HepG2 (cell line): Measurements from ENCODE around the gene VCL. TPM values are rescaled to one million over a fixed set of nuclear protein-coding genes. Genes with fewer than 3 reads are reported as not detected.

Source experiments
- ATAC-seq: fragments of 200-7000 bp; cut with Tn5 transposase; 3 replicates; pipeline ENCODE4 v1.9.1; 2020; ENCODE audit warnings: mild to moderate bottlenecking, moderate library complexity
- BruUV-seq: library from RNA; stranded (reverse); fragments of 400-500 nt; replicated peaks from 2 replicates; lab custom pipeline; 2021; lab: Mats Ljungman, UMichigan
- CTCF ChIA-PET: fragments of 300-600 bp; formaldehyde crosslinking; extraction: SDS; loops from one replicate; lab custom pipeline; 2021; ENCODE audit warnings: low total read pairs, inconsistent platforms, low intra/inter-chr PET ratio; lab: Yijun Ruan, JAX
- POLR2A ChIA-PET: fragments of 350-600 bp; sonication (Branson Sonifier 250); formaldehyde crosslinking; loops from one replicate; lab custom pipeline; 2020; ENCODE audit warnings: antibody characterized with exemption, inconsistent platforms; lab: Yijun Ruan, JAX
- DNase-seq: peaks from one replicate; pipeline ENCODE4 v3.0.0-alpha.2; 2015; ENCODE audit warnings: low spot score
- FAIRE-seq: peaks from 3 replicates; lab custom pipeline; 2011; peaks lifted over from hg19 to GRCh38; lab: Jason Lieb, UNC
- H2AFZ ChIP-seq: one replicate; pipeline ENCODE4 v1.6.1; 2011; ENCODE audit warnings: low read length, inconsistent platforms
- H3K27ac ChIP-seq: fragments of 300-600 bp; 3 replicates; pipeline ENCODE4 v1.8.0; 2011; ENCODE audit warnings: mixed run types, mild to moderate bottlenecking, mixed read lengths, low read length, inconsistent platforms; ENCODE audit not compliant: insufficient read depth; ENCODE audit errors: extremely low read length
- H3K27me3 ChIP-seq, 2 experiments: fragments of 200-600 bp in 1 of 2; 2 replicates in 1 of 2; 3 replicates in 1 of 2; pipeline versions ENCODE4 v1.6.0 to v1.8.0; 2011; ENCODE audit warnings: low read length in 2 of 2, mild to moderate bottlenecking in 2 of 2, moderate library complexity in 2 of 2, inconsistent platforms in 1 of 2; ENCODE audit not compliant: insufficient read depth in 2 of 2, control insufficient read depth in 1 of 2
- H3K36me3 ChIP-seq, 2 experiments: fragments of 200-600 bp in 1 of 2; replicated peaks in 1 of 2; 2 replicates in 1 of 2; 3 replicates in 1 of 2; pipeline versions ENCODE4 v1.5.1 to v1.8.0; 2011; ENCODE audit warnings: low read length in 2 of 2, inconsistent platforms in 1 of 2; ENCODE audit not compliant: insufficient read depth in 2 of 2, control insufficient read depth in 1 of 2
- H3K4me1 ChIP-seq: 2 replicates; pipeline ENCODE4 v1.5.1; 2012; ENCODE audit warnings: low read length, inconsistent platforms; ENCODE audit not compliant: insufficient read depth
- H3K4me2 ChIP-seq: 2 replicates; pipeline ENCODE4 v1.6.0; 2011; ENCODE audit warnings: low read depth, low read length, inconsistent platforms
- H3K4me3 ChIP-seq, 3 experiments: fragments of 200-600 bp in 1 of 3; sonication (generic), shearing (Covaris generic) in 1 of 3; replicated peaks in 1 of 3; 2 replicates each; pipeline ENCODE4 v1.5.1; 2011 to 2016; ENCODE audit warnings: low read length in 3 of 3, inconsistent platforms in 2 of 3, low read depth in 2 of 3, mild to moderate bottlenecking in 2 of 3, control low read depth in 1 of 3, mixed read lengths in 1 of 3; ENCODE audit not compliant: insufficient read depth in 1 of 3
- H3K79me2 ChIP-seq: one replicate; pipeline ENCODE4 v1.6.1; 2011; ENCODE audit warnings: low read length, inconsistent platforms; ENCODE audit not compliant: insufficient read depth
- H3K9ac ChIP-seq: 2 replicates; pipeline ENCODE4 v1.6.0; 2011; ENCODE audit warnings: mild to moderate bottlenecking, low read depth, low read length, inconsistent platforms; ENCODE audit not compliant: insufficient read depth
- H3K9me3 ChIP-seq: 2 replicates; pipeline ENCODE4 v1.5.1; 2012; ENCODE audit warnings: mild to moderate bottlenecking, low read length
- H4K20me1 ChIP-seq: 2 replicates; pipeline ENCODE4 v1.6.0; 2011; ENCODE audit warnings: inconsistent platforms, mild to moderate bottlenecking, low read length, moderate library complexity; ENCODE audit not compliant: insufficient read depth
- KMT2A ChIP-seq: sonication (generic); formaldehyde crosslinking; IDR thresholded peaks from 2 replicates; pipeline ENCODE4 v1.4.0; 2020; ENCODE audit warnings: missing genetic modification reagents
- KMT2B ChIP-seq: IDR thresholded peaks from 2 replicates; pipeline ENCODE4 v1.6.1; 2016; ENCODE audit warnings: missing genetic modification reagents, missing compliant biosample characterization
- ZC3H4 ChIP-seq: sonication (generic); formaldehyde crosslinking; IDR thresholded peaks from 2 replicates; pipeline ENCODE4 v1.4.0; 2020; ENCODE audit warnings: missing genetic modification reagents, borderline replicate concordance
- ZNF121 ChIP-seq: sonication (generic); formaldehyde crosslinking; IDR thresholded peaks from 2 replicates; pipeline ENCODE4 v1.5.0; 2020; ENCODE audit warnings: mild to moderate bottlenecking, missing genetic modification reagents
- ZNF782 ChIP-seq: sonication (generic); formaldehyde crosslinking; IDR thresholded peaks from 2 replicates; pipeline ENCODE4 v1.4.0; 2020; ENCODE audit warnings: missing genetic modification reagents, mild to moderate bottlenecking, borderline replicate concordance
- WGBS: methylation state at CpG from one replicate; pipeline ENCODE4 v1.1.6; 2017; ENCODE audit warnings: low lambda C conversion rate; 5-methylcytosine and 5-hydroxymethylcytosine counted together
- in situ Hi-C: cut with HindIII; loops from 2 replicates; pipeline ENCODE4 v1.10.0; 2017; ENCODE audit warnings: low pct_unique_long_range_greater_than_20kb; ENCODE audit not compliant: extremely low pct_ligation_motif_present
- intact Hi-C: fragments of 100-400 bp; cut with micrococcal nuclease; formaldehyde crosslinking; loops from one replicate; pipeline ENCODE4 v1.10.0; 2022; ENCODE audit not compliant: unreplicated experiment
- polyA plus RNA-seq, 8 experiments: library from polyadenylated mRNA; depleted of rRNA in 3 of 8; stranded (reverse) in 7 of 8; unstranded in 1 of 8; fragments of >200 nt; fragmentation: Illumina TruSeq in 4 of 8; extraction: Trizol in 4 of 8; gene quantifications; 2 replicates each; pipeline versions ENCODE4 v1.2.1 to v1.2.3, GENCODE V29; 2011 to 2016; ENCODE audit warnings: low read depth in 4 of 8, missing spikeins in 1 of 8, mixed read lengths in 1 of 8; ENCODE audit not compliant: insufficient read depth in 1 of 8
- total RNA-seq, 5 experiments: library from RNA; depleted of rRNA; stranded (reverse); fragments of >200 nt; fragmentation: Illumina TruSeq; extraction: Trizol; gene quantifications; 2 replicates each; pipeline ENCODE4 v1.2.3, GENCODE V29; 2016; ENCODE audit warnings: low read depth in 1 of 5
- TF ChIP-seq, protein P1 (sequence below): IDR thresholded peaks from 2 replicates; pipeline ENCODE4 v1.6.1; 2012; ENCODE audit warnings: low read depth, low read length, improper control_type of control experiment
- TF ChIP-seq, protein P2 (sequence below): IDR thresholded peaks from 2 replicates; pipeline ENCODE4 v1.6.1; 2016; ENCODE audit warnings: missing genetic modification reagents, missing compliant biosample characterization
- TF ChIP-seq, protein P3 (sequence below): sonication (generic); formaldehyde crosslinking; IDR thresholded peaks from 2 replicates; pipeline ENCODE4 v1.8.1; 2023; ENCODE audit warnings: mild to moderate bottlenecking, moderate library complexity, missing genetic modification reagents
- TF ChIP-seq, protein P4 (sequence below): sonication (generic); formaldehyde crosslinking; IDR thresholded peaks from 2 replicates; pipeline ENCODE4 v1.4.0; 2020; ENCODE audit warnings: missing genetic modification reagents

Gene VCL
- total and polyA plus RNA-seq, 2 of the 13 experiments (the other 11 are each of a cell fraction or from before 2014, with no cell fraction given), result 17.3 to 26.9 TPM

DNA sequence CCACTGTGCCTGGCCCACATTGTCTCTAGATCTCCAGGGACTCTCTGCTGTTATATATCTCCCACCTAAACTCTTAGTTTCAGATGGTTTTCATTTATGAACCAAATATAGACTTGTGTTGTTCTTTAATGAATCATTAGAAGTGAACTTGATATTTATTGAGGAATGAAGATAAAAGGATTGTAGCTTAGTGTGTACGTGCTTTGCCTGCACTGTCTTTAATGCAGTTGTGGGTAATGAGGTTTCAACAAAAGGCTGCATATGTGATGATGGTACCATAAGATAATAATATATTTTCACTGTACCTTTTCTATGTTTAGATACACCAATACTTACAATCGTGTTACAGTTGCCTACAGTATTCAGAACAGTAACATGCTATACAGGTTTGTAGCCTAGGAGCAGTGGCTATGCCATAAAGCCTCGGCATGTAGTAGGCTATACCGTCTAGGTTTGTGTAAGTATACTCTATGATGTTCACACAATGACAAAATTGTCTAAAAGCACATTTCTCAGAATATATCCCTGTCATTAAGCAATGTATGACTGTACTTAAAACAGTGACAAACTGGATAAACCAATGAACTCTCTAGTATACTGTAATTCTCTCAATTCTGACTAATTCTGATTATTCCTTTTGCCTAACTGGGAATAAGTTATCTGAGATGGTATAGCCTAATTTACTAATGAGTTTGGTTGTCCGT, 25.2 kb downstream of the VCL start:
- Histone ChIP-seq H3K4me1 (peaks cover 7% of the 10 kb centered on the region), H4K20me1 (no peaks in the 10 kb centered on the region), H3K36me3 (no peaks in the 10 kb centered on the region; a peak in 1 of 5 replicates), H3K9me3 (no peaks in the 10 kb centered on the region), H3K9ac (no peak overlapping the region), H3K4me2 (no peak overlapping the region)
- FAIRE-seq, result no peak
- no TSS peak for BruUV-seq
- no peak for DNase-seq
- intact Hi-C loops, result no loop called here
- ATAC-seq, result no peak
- 60% methylated on average over 5 of the region's 5 CpGs for whole genome bisulfite sequencing
- TF ChIP-seq, protein P1, sequence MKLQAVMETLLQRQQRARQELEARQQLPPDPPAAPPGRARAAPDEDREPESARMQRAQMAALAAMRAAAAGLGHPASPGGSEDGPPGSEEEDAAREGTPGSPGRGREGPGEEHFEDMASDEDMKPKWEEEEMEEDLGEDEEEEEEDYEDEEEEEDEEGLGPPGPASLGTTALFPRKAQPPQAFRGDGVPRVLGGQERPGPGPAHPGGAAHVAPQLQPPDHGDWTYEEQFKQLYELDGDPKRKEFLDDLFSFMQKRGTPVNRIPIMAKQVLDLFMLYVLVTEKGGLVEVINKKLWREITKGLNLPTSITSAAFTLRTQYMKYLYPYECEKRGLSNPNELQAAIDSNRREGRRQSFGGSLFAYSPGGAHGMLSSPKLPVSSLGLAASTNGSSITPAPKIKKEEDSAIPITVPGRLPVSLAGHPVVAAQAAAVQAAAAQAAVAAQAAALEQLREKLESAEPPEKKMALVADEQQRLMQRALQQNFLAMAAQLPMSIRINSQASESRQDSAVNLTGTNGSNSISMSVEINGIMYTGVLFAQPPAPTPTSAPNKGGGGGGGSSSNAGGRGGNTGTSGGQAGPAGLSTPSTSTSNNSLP, result no peak
- TF ChIP-seq, all 625 proteins: peak for 0
- H2AFZ ChIP-seq, result no peak overlapping the region
- in situ Hi-C loops, result no loop called here
- no peaks in the 10 kb centered on the region for H3K79me2 ChIP-seq
- ChIA-PET CTCF (no interaction called here), POLR2A (no interaction called here)
- no peak overlapping the region for H3K4me3 ChIP-seq
- H3K27me3 ChIP-seq, result no peaks in the 10 kb centered on the region
- no peak overlapping the region for H3K27ac ChIP-seq

DNA sequence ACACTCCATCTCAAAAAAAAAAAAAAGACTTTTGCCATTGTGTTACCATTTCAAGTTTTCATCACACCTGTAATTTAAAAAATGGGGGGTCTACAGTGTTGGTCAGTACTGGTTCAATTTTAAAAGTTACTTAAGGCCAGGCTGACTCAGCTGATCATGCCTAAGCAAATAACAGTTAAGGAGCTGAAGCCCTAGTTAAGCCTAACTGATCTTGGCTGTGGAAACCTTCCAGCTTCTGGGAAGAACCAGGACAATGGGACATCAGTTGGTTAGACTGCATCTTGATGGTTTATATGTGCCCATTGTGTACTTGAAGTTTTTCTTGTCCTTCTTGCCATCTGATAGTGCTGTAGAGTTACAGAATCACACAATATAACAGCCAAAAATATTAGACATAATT, 26.7 kb downstream of the VCL start:
- no peaks in the 10 kb centered on the region for H4K20me1 ChIP-seq
- no peak overlapping the region for H3K4me3 ChIP-seq
- no peak overlapping the region for H3K4me2 ChIP-seq
- intact Hi-C loops, result no loop called here
- H3K27ac ChIP-seq, result no peak overlapping the region
- H3K27me3 ChIP-seq, result no peaks in the 10 kb centered on the region
- H3K4me1 ChIP-seq, result no peaks in the 10 kb centered on the region
- no peak overlapping the region for H3K9ac ChIP-seq
- no peak overlapping the region for H2AFZ ChIP-seq
- BruUV-seq, result no TSS peak
- H3K9me3 ChIP-seq, result no peaks in the 10 kb centered on the region
- POLR2A ChIA-PET, result interaction anchor here (0.6 kb wide), 1 partner anchor 1163 kb away, joined by 4 read pairs; no protein-coding TSS in a partner anchor
- ATAC-seq (no peak), DNase-seq (no peak), FAIRE-seq (no peak)
- no peaks in the 10 kb centered on the region; a peak in 1 of 5 replicates for H3K36me3 ChIP-seq
- in situ Hi-C loops, result no loop called here
- CTCF ChIA-PET, result no interaction called here
- H3K79me2 ChIP-seq, result no peaks in the 10 kb centered on the region
- TF ChIP-seq, protein P2, sequence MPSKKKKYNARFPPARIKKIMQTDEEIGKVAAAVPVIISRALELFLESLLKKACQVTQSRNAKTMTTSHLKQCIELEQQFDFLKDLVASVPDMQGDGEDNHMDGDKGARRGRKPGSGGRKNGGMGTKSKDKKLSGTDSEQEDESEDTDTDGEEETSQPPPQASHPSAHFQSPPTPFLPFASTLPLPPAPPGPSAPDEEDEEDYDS (CRISPR knock-in tag), result no peak
- TF ChIP-seq ZNF782 (no peak), KMT2A (CRISPR knock-in tag) (no peak), ZNF121 (CRISPR knock-in tag) (no peak), ZC3H4 (CRISPR knock-in tag) (no peak), KMT2B (no peak)
- TF ChIP-seq, protein P3, sequence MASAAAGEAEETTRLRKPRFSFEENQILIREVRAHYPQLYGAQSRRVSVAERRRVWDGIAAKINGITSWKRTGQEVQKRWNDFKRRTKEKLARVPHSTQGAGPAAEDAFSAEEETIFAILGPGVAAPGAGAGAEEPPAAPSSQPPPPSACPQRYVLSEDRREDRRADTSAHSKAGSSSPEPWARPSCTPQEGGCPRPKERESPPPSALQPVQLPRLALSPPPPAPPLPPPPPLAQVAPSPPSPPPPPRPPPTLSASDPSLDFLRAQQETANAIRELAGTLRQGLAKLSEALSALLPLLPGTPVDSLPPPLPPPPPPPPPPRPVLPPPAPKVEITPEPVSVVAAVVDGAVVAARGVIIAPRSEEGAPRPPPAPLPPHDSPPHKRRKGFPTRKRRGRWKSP (CRISPR knock-in tag), result no peak
- TF ChIP-seq, protein P4, sequence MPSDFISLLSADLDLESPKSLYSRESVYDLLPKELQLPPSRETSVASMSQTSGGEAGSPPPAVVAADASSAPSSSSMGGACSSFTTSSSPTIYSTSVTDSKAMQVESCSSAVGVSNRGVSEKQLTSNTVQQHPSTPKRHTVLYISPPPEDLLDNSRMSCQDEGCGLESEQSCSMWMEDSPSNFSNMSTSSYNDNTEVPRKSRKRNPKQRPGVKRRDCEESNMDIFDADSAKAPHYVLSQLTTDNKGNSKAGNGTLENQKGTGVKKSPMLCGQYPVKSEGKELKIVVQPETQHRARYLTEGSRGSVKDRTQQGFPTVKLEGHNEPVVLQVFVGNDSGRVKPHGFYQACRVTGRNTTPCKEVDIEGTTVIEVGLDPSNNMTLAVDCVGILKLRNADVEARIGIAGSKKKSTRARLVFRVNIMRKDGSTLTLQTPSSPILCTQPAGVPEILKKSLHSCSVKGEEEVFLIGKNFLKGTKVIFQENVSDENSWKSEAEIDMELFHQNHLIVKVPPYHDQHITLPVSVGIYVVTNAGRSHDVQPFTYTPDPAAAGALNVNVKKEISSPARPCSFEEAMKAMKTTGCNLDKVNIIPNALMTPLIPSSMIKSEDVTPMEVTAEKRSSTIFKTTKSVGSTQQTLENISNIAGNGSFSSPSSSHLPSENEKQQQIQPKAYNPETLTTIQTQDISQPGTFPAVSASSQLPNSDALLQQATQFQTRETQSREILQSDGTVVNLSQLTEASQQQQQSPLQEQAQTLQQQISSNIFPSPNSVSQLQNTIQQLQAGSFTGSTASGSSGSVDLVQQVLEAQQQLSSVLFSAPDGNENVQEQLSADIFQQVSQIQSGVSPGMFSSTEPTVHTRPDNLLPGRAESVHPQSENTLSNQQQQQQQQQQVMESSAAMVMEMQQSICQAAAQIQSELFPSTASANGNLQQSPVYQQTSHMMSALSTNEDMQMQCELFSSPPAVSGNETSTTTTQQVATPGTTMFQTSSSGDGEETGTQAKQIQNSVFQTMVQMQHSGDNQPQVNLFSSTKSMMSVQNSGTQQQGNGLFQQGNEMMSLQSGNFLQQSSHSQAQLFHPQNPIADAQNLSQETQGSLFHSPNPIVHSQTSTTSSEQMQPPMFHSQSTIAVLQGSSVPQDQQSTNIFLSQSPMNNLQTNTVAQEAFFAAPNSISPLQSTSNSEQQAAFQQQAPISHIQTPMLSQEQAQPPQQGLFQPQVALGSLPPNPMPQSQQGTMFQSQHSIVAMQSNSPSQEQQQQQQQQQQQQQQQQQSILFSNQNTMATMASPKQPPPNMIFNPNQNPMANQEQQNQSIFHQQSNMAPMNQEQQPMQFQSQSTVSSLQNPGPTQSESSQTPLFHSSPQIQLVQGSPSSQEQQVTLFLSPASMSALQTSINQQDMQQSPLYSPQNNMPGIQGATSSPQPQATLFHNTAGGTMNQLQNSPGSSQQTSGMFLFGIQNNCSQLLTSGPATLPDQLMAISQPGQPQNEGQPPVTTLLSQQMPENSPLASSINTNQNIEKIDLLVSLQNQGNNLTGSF (CRISPR knock-in tag), result no peak
